H1 (cell line): ENCODE data around the gene CACNA1D. TPM values are rescaled to one million over a fixed set of nuclear protein-coding genes. Genes with fewer than 3 reads are reported as not detected.

ENCODE experiments used
- CTCF ChIA-PET: fragments of 300-600 bp; sonication (Branson Sonifier 250); formaldehyde crosslinking; loops from one replicate; lab custom pipeline; 2021; ENCODE audit not compliant: partially characterized antibody; lab: Charles Lee
- POLR2A ChIA-PET: fragments of 300-600 bp; sonication (Branson Sonifier 250); formaldehyde crosslinking; loops from one replicate; lab custom pipeline; 2021; ENCODE audit warnings: inconsistent platforms; ENCODE audit not compliant: partially characterized antibody; lab: Charles Lee
- DNase-seq, 2 experiments: peaks; one replicate each; pipeline versions ENCODE4 v3.0.0 to v3.0.0-alpha.2; 2010 to 2022; ENCODE audit warnings: low spot score in 2 of 2, low read depth in 1 of 2, mixed read lengths in 1 of 2
- FAIRE-seq: peaks from 2 replicates; lab custom pipeline; 2011; peaks lifted over from hg19 to GRCh38; lab: Jason Lieb, UNC
- H2AFZ ChIP-seq: 2 replicates; pipeline ENCODE4 v1.8.1; 2012; ENCODE audit warnings: low read length, inconsistent platforms
- H2AK5ac ChIP-seq: 2 replicates; pipeline ENCODE4 v1.6.1; 2013; ENCODE audit warnings: low read depth, low read length
- H2BK120ac ChIP-seq: replicated peaks from 2 replicates; pipeline ENCODE3; 2013; ENCODE audit warnings: low read depth, low read length, inconsistent platforms
- H2BK12ac ChIP-seq: 2 replicates; pipeline ENCODE4 v1.6.1; 2013; ENCODE audit warnings: low read depth, low read length
- H2BK15ac ChIP-seq: 2 replicates; pipeline ENCODE4 v1.6.1; 2013; ENCODE audit warnings: low read length
- H2BK20ac ChIP-seq: 2 replicates; pipeline ENCODE4 v1.6.1; 2013; ENCODE audit warnings: low read length
- H2BK5ac ChIP-seq: 2 replicates; pipeline ENCODE4 v1.6.1; 2013; ENCODE audit warnings: low read depth, low read length
- H3K14ac ChIP-seq: 2 replicates; pipeline ENCODE4 v1.6.1; 2013; ENCODE audit warnings: inconsistent platforms; ENCODE audit not compliant: insufficient read length
- H3K18ac ChIP-seq: 2 replicates; pipeline ENCODE4 v1.6.1; 2013; ENCODE audit warnings: low read length; ENCODE audit errors: extremely low read depth
- H3K23ac ChIP-seq: 2 replicates; pipeline ENCODE4 v1.6.1; 2013; ENCODE audit warnings: inconsistent platforms; ENCODE audit not compliant: insufficient read length
- H3K23me2 ChIP-seq: 2 replicates; pipeline ENCODE4 v1.6.1; 2013; ENCODE audit warnings: low read depth, low read length
- H3K27ac ChIP-seq: 2 replicates; pipeline ENCODE4 v1.6.1; 2011; ENCODE audit warnings: low read depth, low read length, inconsistent platforms
- H3K27me3 ChIP-seq, 4 experiments: replicated peaks in 1 of 4; 1 replicate in 1 of 4; 2 replicates in 3 of 4; pipeline versions ENCODE4 v1.6.1 to v1.8.1; 2011 to 2013; ENCODE audit warnings: low read length in 3 of 4, mild to moderate bottlenecking in 3 of 4, inconsistent platforms in 2 of 4, mixed read lengths in 2 of 4, moderate library complexity in 1 of 4; ENCODE audit not compliant: control insufficient read depth in 3 of 4, insufficient read depth in 3 of 4; ENCODE audit errors: extremely low read depth in 1 of 4
- H3K36me3 ChIP-seq, 4 experiments: 2 replicates each; pipeline versions ENCODE4 v1.6.1 to v1.8.1; 2011 to 2013; ENCODE audit warnings: mild to moderate bottlenecking in 4 of 4, low read length in 3 of 4, moderate library complexity in 2 of 4, control low read depth in 1 of 4, inconsistent platforms in 1 of 4; ENCODE audit not compliant: insufficient read depth in 4 of 4, control insufficient read depth in 2 of 4
- H3K4ac ChIP-seq: replicated peaks from 2 replicates; pipeline ENCODE3; 2013; ENCODE audit warnings: low read length, low read depth, mixed read lengths, inconsistent platforms; ENCODE audit not compliant: insufficient read length
- H3K4me1 ChIP-seq, 4 experiments: replicated peaks in 1 of 4; 1 replicate in 1 of 4; 2 replicates in 3 of 4; pipeline versions ENCODE4 v1.6.1 to v1.8.1; 2011 to 2013; ENCODE audit warnings: low read length in 3 of 4, inconsistent platforms in 2 of 4, mixed read lengths in 1 of 4; ENCODE audit not compliant: insufficient read depth in 4 of 4, control insufficient read depth in 3 of 4
- H3K4me2 ChIP-seq, 2 experiments: 2 replicates each; pipeline versions ENCODE4 v1.6.1 to v1.8.1; 2011 to 2013; ENCODE audit warnings: low read depth in 2 of 2, low read length in 2 of 2, control low read depth in 1 of 2, inconsistent platforms in 1 of 2, mild to moderate bottlenecking in 1 of 2; ENCODE audit not compliant: insufficient read depth in 1 of 2
- H3K4me3 ChIP-seq, 4 experiments: fragments of 200-600, 300-600 bp in 1 of 4; sonication (generic), shearing (Covaris generic), sonication (Bioruptor Twin) in 1 of 4; 2 replicates each; pipeline versions ENCODE4 v1.5.1 to v1.8.1; 2011 to 2016; ENCODE audit warnings: low read length in 4 of 4, low read depth in 3 of 4, control low read depth in 2 of 4, inconsistent platforms in 2 of 4, mild to moderate bottlenecking in 2 of 4, mixed read lengths in 1 of 4, moderate library complexity in 1 of 4; ENCODE audit not compliant: insufficient read depth in 2 of 4; ENCODE audit errors: extremely low read depth in 1 of 4
- H3K56ac ChIP-seq: replicated peaks from 2 replicates; pipeline ENCODE3; 2013; ENCODE audit warnings: low read depth, mild to moderate bottlenecking, mixed read lengths, low read length, inconsistent platforms; ENCODE audit not compliant: insufficient read length
- H3K79me1 ChIP-seq: 2 replicates; pipeline ENCODE4 v1.6.1; 2013; ENCODE audit warnings: low read depth, low read length, control low read depth
- H3K79me2 ChIP-seq, 2 experiments: 2 replicates each; pipeline versions ENCODE4 v1.6.1 to v1.8.1; 2012 to 2013; ENCODE audit warnings: low read length in 2 of 2, mild to moderate bottlenecking in 2 of 2, inconsistent platforms in 1 of 2; ENCODE audit not compliant: insufficient read depth in 2 of 2, control insufficient read depth in 1 of 2
- H3K9ac ChIP-seq, 4 experiments: replicated peaks in 1 of 4; 1 replicate in 1 of 4; 2 replicates in 3 of 4; pipeline versions ENCODE4 v1.6.1 to v1.8.1; 2011 to 2013; ENCODE audit warnings: low read depth in 3 of 4, low read length in 3 of 4, control low read depth in 2 of 4, mild to moderate bottlenecking in 2 of 4, moderate library complexity in 2 of 4, inconsistent platforms in 1 of 4; ENCODE audit errors: extremely low read depth in 1 of 4
- H3K9me3 ChIP-seq, 2 experiments: 2 replicates each; pipeline versions ENCODE4 v1.6.1 to v1.8.1; 2012 to 2013; ENCODE audit warnings: mild to moderate bottlenecking in 2 of 2, moderate library complexity in 2 of 2, control low read depth in 1 of 2, inconsistent platforms in 1 of 2, low read depth in 1 of 2, low read length in 1 of 2, mixed read lengths in 1 of 2; ENCODE audit not compliant: insufficient read depth in 2 of 2
- H4K20me1 ChIP-seq, 2 experiments: replicated peaks in 1 of 2; 2 replicates each; pipeline versions ENCODE3 to v1.8.1; 2011 to 2013; ENCODE audit warnings: inconsistent platforms in 2 of 2, low read length in 2 of 2, mild to moderate bottlenecking in 1 of 2; ENCODE audit not compliant: insufficient read depth in 2 of 2, control insufficient read depth in 1 of 2
- H4K5ac ChIP-seq: 2 replicates; pipeline ENCODE4 v1.6.1; 2013; ENCODE audit warnings: low read length, low read depth, mixed read lengths, inconsistent platforms; ENCODE audit not compliant: insufficient read length
- H4K8ac ChIP-seq: 2 replicates; pipeline ENCODE4 v1.8.0; 2013; ENCODE audit warnings: mild to moderate bottlenecking, moderate library complexity, low read length, inconsistent platforms; ENCODE audit not compliant: insufficient read depth; ENCODE audit errors: extremely low read depth
- H4K91ac ChIP-seq: replicated peaks from 2 replicates; pipeline ENCODE3; 2013; ENCODE audit warnings: low read length, mixed read lengths, inconsistent platforms; ENCODE audit not compliant: insufficient read length
- BACH1 ChIP-seq: IDR thresholded peaks from 2 replicates; pipeline ENCODE4 v1.6.1; 2012; ENCODE audit warnings: low read length, improper control_type of control experiment
- BCL11A ChIP-seq, 2 experiments: IDR thresholded peaks; one replicate each; pipeline ENCODE4 v1.6.1; 2011; ENCODE audit warnings: low read depth in 2 of 2, low read length in 2 of 2, mild to moderate bottlenecking in 2 of 2
- BRCA1 ChIP-seq: IDR thresholded peaks from 2 replicates; pipeline ENCODE4 v1.6.1; 2012; ENCODE audit warnings: low read depth, low read length, improper control_type of control experiment
- GABPA ChIP-seq: IDR thresholded peaks from 2 replicates; pipeline ENCODE4 v1.6.1; 2011; ENCODE audit warnings: mild to moderate bottlenecking, low read length, moderate library complexity, borderline replicate concordance; ENCODE audit not compliant: insufficient read depth
- JUND ChIP-seq: IDR thresholded peaks from 2 replicates; pipeline ENCODE4 v1.6.1; 2011; ENCODE audit warnings: mild to moderate bottlenecking, improper control_type of control experiment, low read length
- KDM1A ChIP-seq: fragments of 200-600, 300-600 bp; sonication (generic); IDR thresholded peaks from 2 replicates; pipeline ENCODE4 v1.7.1; 2016; ENCODE audit warnings: mild to moderate bottlenecking, low read length, borderline replicate concordance
- TCF12 ChIP-seq: IDR thresholded peaks from 2 replicates; pipeline ENCODE4 v1.6.1; 2011; ENCODE audit warnings: low read depth, mild to moderate bottlenecking, low read length
- WGBS, 2 experiments: shearing (Covaris generic) in 1 of 2; methylation state at CpG; one replicate each; pipeline versions ENCODE4 v1.1.6 to v1.1.7; 2013 to 2015; ENCODE audit warnings: low lambda C conversion rate in 2 of 2, mixed read lengths in 2 of 2, inconsistent platforms in 1 of 2, low coverage in 1 of 2, missing lambda C conversion rate in 1 of 2; ENCODE audit not compliant: insufficient replicate concordance in 2 of 2, insufficient coverage in 1 of 2, insufficient read length in 1 of 2; ENCODE audit errors: extremely low coverage in 1 of 2, missing lambda C conversion rate in 1 of 2; 5-methylcytosine and 5-hydroxymethylcytosine counted together
- polyA plus RNA-seq, 7 experiments: library from polyadenylated mRNA; depleted of rRNA in 3 of 7; stranded (reverse) in 5 of 7; unstranded in 2 of 7; fragments of >200 nt in 5 of 7; fragments of 200-250 nt in 2 of 7; gene quantifications; 1 replicate in 5 of 7; 2 replicates in 1 of 7; 4 replicates in 1 of 7; pipeline versions ENCODE4 v1.2.1 to v1.2.3, GENCODE V29; 2011 to 2013; ENCODE audit warnings: missing spikeins in 2 of 7, mixed read lengths in 2 of 7
- total RNA-seq: library from RNA; stranded (reverse); fragmentation: NEBNext Ultra II Directional; extraction: Animal tissue kit (Norgen Biotek cat#: 25700); gene quantifications from 2 replicates; pipeline ENCODE4 v1.2.1, GENCODE V29; 2021

CACNA1D gene
- total and polyA plus RNA-seq, 2 of the 8 experiments (the other 6 are each of a cell fraction or from before 2014, with no cell fraction given), result 2.0 to 2.9 TPM

DNA sequence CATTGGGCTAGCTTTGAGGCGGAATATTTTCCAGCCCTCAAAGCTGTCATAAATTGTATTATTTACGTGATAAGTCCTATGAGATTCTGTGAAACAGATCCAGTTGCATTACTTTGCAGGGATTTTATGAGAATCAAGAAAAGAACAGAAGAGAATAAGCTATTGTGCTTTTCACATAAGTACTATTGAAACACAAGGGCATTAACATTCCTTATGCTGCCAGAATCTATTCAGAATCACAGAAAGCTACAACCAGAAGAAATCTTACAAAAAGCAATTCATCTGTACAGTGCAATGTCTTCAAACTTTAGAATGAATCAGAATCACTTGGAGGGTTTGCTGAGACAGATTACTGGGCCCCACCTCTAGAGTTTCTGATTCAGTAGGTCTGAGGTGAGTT is 10.6 kb upstream of the CACNA1D start:
- Histone ChIP-seq H3K14ac (no peak overlapping the region), H2AFZ (no peak overlapping the region), H3K9ac (no peak overlapping the region), H3K4me2 (no peak overlapping the region), H3K4me3 (no peak overlapping the region), H2BK15ac (no peak overlapping the region), H4K5ac (no peak overlapping the region), H3K79me2 (no peaks in the 10 kb centered on the region), H4K8ac (no peak overlapping the region), H3K4me1 (no peaks in the 10 kb centered on the region), H4K91ac (no peak overlapping the region), H2BK20ac (no peak overlapping the region), H3K18ac (no peak overlapping the region), H4K20me1 (no peaks in the 10 kb centered on the region), H2BK12ac (no peak overlapping the region), H3K56ac (no peak overlapping the region), H3K4ac (no peak overlapping the region), H3K9me3 (no peaks in the 10 kb centered on the region), H3K79me1 (no peaks in the 10 kb centered on the region), H2AK5ac (no peak overlapping the region), H2BK120ac (no peak overlapping the region), H3K23ac (no peak overlapping the region), H3K36me3 (no peaks in the 10 kb centered on the region), H3K23me2 (no peaks in the 10 kb centered on the region), H2BK5ac (no peak overlapping the region), H3K27me3 (no peaks in the 10 kb centered on the region; a peak in 2 of 7 replicates), H3K27ac (no peak overlapping the region)
- no peak for FAIRE-seq
- ChIA-PET CTCF (interaction anchor here (0.6 to 1.8 kb wide), 4 partner anchors 10 to 264 kb away, joined by 3 to 5 read pairs (median 3); no protein-coding TSS in a partner anchor), POLR2A (interaction anchor here (1.3 kb wide), 1 partner anchor 10 kb away, joined by 3 read pairs; no protein-coding TSS in a partner anchor)
- WGBS, 2 experiments, result 81% methylated on average over 2 of the region's 2 CpGs; no CpG with 5 or more reads in 1 of the 2 experiments
- DNase-seq, result no peak
- TF ChIP-seq BRCA1 (no peak), KDM1A (no peak), GABPA (no peak), JUND (no peak), TCF12 (no peak), BACH1 (no peak), BCL11A (IDR thresholded peaks at IDR 0.05; ENCODE audit: low read depth in 2 of 2, low read length in 2 of 2) (no peak)
